ENCODE measurements around the gene SNX1. TPM values are rescaled to one million over a fixed set of nuclear protein-coding genes. Genes with fewer than 3 reads are reported as not detected.

Gene SNX1
- total RNA-seq, 2 experiments from 2014 or later, result 30.1 to 129 TPM

- CTCF ChIA-PET (ENCODE audit: unreplicated experiment), result interaction anchor here (0.7 kb wide), 1 partner anchor 14 kb away, joined by 4 read pairs; no protein-coding TSS in a partner anchor
- POLR2A ChIA-PET, result interaction anchor here (0.6 to 1.1 kb wide), 3 partner anchors 12 to 1668 kb away, joined by 3 to 6 read pairs (median 4); no protein-coding TSS in a partner anchor
- TF ChIP-seq EZH2phosphoT487 (IDR thresholded peaks at IDR 0.05; ENCODE audit: borderline replicate concordance, low read depth, low read length) (no peak), CTCF (conservative IDR thresholded peaks at IDR 0.05; ENCODE audit: low read length) (no peak)
Measured at GRCh38 chr15:64138331-64138941, 42.7 kb downstream of the SNX1 start.

DNA sequence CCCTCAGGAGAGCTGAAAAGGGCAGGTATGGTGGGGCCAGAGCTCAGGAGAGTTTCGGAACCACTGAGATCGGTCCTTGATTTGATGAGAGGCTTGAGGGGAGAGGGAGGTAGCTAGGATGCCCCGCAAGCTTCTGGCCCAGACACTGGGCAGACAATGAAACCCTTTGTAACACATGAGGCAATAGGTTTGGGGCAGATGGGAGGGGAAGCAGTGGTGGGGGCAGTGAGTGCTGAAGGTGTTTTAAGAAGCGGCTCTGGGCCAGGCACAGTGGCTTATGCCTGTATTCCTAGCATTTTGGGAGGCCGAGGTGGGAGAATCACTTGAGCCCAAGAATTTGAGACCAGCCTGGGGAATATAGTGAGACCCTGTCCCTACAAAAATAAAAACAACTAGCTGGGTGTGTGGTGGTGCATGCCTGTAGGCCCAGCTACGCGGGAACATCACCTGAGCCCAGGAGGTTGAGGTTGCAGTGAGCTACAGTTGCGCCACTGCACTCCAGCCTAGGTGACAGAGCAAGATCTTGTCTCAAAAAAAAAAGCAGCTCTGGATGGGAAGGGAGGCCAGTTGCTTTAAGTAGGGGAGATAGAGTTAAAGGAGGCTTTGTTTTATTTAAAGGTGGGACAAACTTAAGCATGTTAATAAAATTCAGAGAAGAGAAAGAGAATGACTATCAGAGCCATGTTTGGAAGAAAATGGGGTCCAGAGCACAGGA lies 46.2 kb downstream of the SNX1 start:
- H3K4me1 ChIP-seq (ENCODE audit: insufficient read depth, low read length, poor library complexity, severe bottlenecking), result peaks cover 13% of the 10 kb centered on the region
- H3K27ac ChIP-seq (ENCODE audit: low read depth, low read length, poor library complexity, severe bottlenecking), result no peak overlapping the region
- no peak for DNase-seq (ENCODE audit: low spot score)
- H3K4me3 ChIP-seq (ENCODE audit: low read depth, low read length, poor library complexity, severe bottlenecking), result no peak overlapping the region
- no peaks in the 10 kb centered on the region for H4K20me1 ChIP-seq (ENCODE audit: insufficient read depth, low read length)
- H3K9me2 ChIP-seq (ENCODE audit: insufficient read depth, low read length), result no peaks in the 10 kb centered on the region
- no peaks in the 10 kb centered on the region for H3K9me3 ChIP-seq (ENCODE audit: low read length)
- no peak overlapping the region for H2AFZ ChIP-seq (ENCODE audit: low read length)
- TF ChIP-seq CTCF (conservative IDR thresholded peaks at IDR 0.05; ENCODE audit: low read length) (no peak), EZH2phosphoT487 (IDR thresholded peaks at IDR 0.05; ENCODE audit: borderline replicate concordance, low read depth, low read length) (no peak)
- ChIA-PET CTCF (ENCODE audit: unreplicated experiment) (no interaction called here), POLR2A (no interaction called here)
- no peak overlapping the region for H3K4me2 ChIP-seq (ENCODE audit: low read length)
- H3K36me3 ChIP-seq (ENCODE audit: insufficient read depth, low read length), result peaks cover 56% of the 10 kb centered on the region
- BruUV-seq (replicated peaks), result no TSS peak
- no peaks in the 10 kb centered on the region for H3K79me2 ChIP-seq (ENCODE audit: insufficient read depth, low read depth, low read length)
- intact Hi-C loops (cut with micrococcal nuclease; ENCODE audit: unreplicated experiment), result no loop called here

More at GRCh38 chr15:64138331-64138941, 42.7 kb downstream of the SNX1 start:
- H3K4me2 ChIP-seq (ENCODE audit: low read length), result no peak overlapping the region
- H3K36me3 ChIP-seq (ENCODE audit: insufficient read depth, low read length), result peaks cover 73% of the 10 kb centered on the region
- no peak for DNase-seq (ENCODE audit: low spot score)
- no peaks in the 10 kb centered on the region for H3K79me2 ChIP-seq (ENCODE audit: insufficient read depth, low read depth, low read length)
- no peak overlapping the region for H2AFZ ChIP-seq (ENCODE audit: low read length)
- BruUV-seq (replicated peaks), result no TSS peak
- H3K4me1 ChIP-seq (ENCODE audit: insufficient read depth, low read length, poor library complexity, severe bottlenecking), result no peaks in the 10 kb centered on the region
- no peak overlapping the region for H3K27ac ChIP-seq (ENCODE audit: low read depth, low read length, poor library complexity, severe bottlenecking)
- no peak overlapping the region for H3K4me3 ChIP-seq (ENCODE audit: low read depth, low read length, poor library complexity, severe bottlenecking)
- no peaks in the 10 kb centered on the region for H3K9me3 ChIP-seq (ENCODE audit: low read length)
- intact Hi-C loops (cut with micrococcal nuclease; ENCODE audit: unreplicated experiment), result no loop called here
- no peaks in the 10 kb centered on the region for H4K20me1 ChIP-seq (ENCODE audit: insufficient read depth, low read length)
- no peaks in the 10 kb centered on the region for H3K9me2 ChIP-seq (ENCODE audit: insufficient read depth, low read length)

GRCh38 chr15:64143276-64143675 lies 47.5 kb downstream of the SNX1 start:
- Histone ChIP-seq H3K9me2 (ENCODE audit: insufficient read depth, low read length) (no peaks in the 10 kb centered on the region), H3K27ac (ENCODE audit: low read depth, low read length, poor library complexity, severe bottlenecking) (no peak overlapping the region), H3K79me2 (ENCODE audit: insufficient read depth, low read depth, low read length) (no peaks in the 10 kb centered on the region), H3K9me3 (ENCODE audit: low read length) (no peaks in the 10 kb centered on the region), H4K20me1 (ENCODE audit: insufficient read depth, low read length) (no peaks in the 10 kb centered on the region), H3K4me3 (ENCODE audit: low read depth, low read length, poor library complexity, severe bottlenecking) (no peak overlapping the region), H2AFZ (ENCODE audit: low read length) (no peak overlapping the region), H3K4me1 (ENCODE audit: insufficient read depth, low read length, poor library complexity, severe bottlenecking) (peaks cover 13% of the 10 kb centered on the region), H3K4me2 (ENCODE audit: low read length) (no peak overlapping the region), H3K36me3 (ENCODE audit: insufficient read depth, low read length) (peaks cover 43% of the 10 kb centered on the region)
- POLR2A ChIA-PET, result no interaction called here
- intact Hi-C loops (cut with micrococcal nuclease; ENCODE audit: unreplicated experiment), result no loop called here
- no peak for DNase-seq (ENCODE audit: low spot score)
- no TSS peak for BruUV-seq (replicated peaks)
- CTCF ChIA-PET (ENCODE audit: unreplicated experiment), result no interaction called here
- peak; percentile 43; the same call in 1 of the 2 replicates for TF ChIP-seq CTCF (conservative IDR thresholded peaks at IDR 0.05; ENCODE audit: low read length)
- TF ChIP-seq EZH2phosphoT487 (IDR thresholded peaks at IDR 0.05; ENCODE audit: borderline replicate concordance, low read depth, low read length), result no peak

Measured in OCI-LY7 (cell line).